ENCODE results near the gene PDZRN4. TPM values are rescaled to one million over a fixed set of nuclear protein-coding genes. Genes with fewer than 3 reads are reported as not detected.

Gene PDZRN4
- total RNA-seq, 1 experiment from 2014 or later, result not detected

DNA sequence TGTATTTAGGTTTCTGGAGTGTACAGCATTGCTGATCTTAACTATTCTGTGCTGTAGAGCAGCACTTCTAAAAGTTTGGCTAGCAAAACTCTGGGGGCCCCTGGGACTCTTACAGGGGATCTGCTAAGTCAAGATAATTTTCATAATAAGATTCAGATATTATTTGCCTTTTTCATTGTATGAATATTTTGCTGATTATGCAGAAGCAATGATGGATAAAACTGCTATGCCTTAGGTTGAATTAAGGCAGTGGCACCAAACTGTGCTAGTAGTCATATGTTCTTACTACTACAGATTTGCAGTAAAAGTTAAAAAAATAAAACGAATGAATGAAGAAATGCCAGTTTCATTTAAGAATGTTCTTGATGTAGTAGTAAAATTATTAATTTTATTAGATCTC, 160.1 kb downstream of the PDZRN4 start:
- Histone ChIP-seq H3K9me3 (no peaks in the 10 kb centered on the region), H3K27me3 (replicated peaks; ENCODE audit: control insufficient read depth, insufficient read depth, low read length) (no peaks in the 10 kb centered on the region), H3K4me3 (ENCODE audit: low read depth, low read length) (no peak overlapping the region), H3K4me1 (no peaks in the 10 kb centered on the region), H3K36me3 (ENCODE audit: control insufficient read depth, insufficient read depth, low read length) (no peaks in the 10 kb centered on the region)
- TF ChIP-seq, protein P1, sequence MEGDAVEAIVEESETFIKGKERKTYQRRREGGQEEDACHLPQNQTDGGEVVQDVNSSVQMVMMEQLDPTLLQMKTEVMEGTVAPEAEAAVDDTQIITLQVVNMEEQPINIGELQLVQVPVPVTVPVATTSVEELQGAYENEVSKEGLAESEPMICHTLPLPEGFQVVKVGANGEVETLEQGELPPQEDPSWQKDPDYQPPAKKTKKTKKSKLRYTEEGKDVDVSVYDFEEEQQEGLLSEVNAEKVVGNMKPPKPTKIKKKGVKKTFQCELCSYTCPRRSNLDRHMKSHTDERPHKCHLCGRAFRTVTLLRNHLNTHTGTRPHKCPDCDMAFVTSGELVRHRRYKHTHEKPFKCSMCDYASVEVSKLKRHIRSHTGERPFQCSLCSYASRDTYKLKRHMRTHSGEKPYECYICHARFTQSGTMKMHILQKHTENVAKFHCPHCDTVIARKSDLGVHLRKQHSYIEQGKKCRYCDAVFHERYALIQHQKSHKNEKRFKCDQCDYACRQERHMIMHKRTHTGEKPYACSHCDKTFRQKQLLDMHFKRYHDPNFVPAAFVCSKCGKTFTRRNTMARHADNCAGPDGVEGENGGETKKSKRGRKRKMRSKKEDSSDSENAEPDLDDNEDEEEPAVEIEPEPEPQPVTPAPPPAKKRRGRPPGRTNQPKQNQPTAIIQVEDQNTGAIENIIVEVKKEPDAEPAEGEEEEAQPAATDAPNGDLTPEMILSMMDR (IDR thresholded peaks at IDR 0.05; ENCODE audit: insufficient read depth in 1 of 2, low read depth in 1 of 2, low read length in 1 of 2, severe bottlenecking in 1 of 2, unreplicated experiment in 1 of 2), result no peak
- Mint-ChIP-seq H3K36me3 (ENCODE audit: insufficient read depth, unreplicated experiment) (no peaks in the 10 kb centered on the region), H3K9me3 (ENCODE audit: unreplicated experiment) (peaks cover 11% of the 10 kb centered on the region), H3K27me3 (ENCODE audit: insufficient read depth, unreplicated experiment) (no peaks in the 10 kb centered on the region), H3K4me1 (ENCODE audit: low read depth, unreplicated experiment) (no peaks in the 10 kb centered on the region), H3K27ac (ENCODE audit: unreplicated experiment) (no peak overlapping the region), H3K4me3 (ENCODE audit: unreplicated experiment) (no peak overlapping the region)
- ChIA-PET POLR2A (no interaction called here), CTCF (no interaction called here)
- intact Hi-C loops (cut with micrococcal nuclease; ENCODE audit: unreplicated experiment), result no loop called here
- no TSS peak for BruUV-seq (replicated peaks)
- DNase-seq, result no peak

DNA sequence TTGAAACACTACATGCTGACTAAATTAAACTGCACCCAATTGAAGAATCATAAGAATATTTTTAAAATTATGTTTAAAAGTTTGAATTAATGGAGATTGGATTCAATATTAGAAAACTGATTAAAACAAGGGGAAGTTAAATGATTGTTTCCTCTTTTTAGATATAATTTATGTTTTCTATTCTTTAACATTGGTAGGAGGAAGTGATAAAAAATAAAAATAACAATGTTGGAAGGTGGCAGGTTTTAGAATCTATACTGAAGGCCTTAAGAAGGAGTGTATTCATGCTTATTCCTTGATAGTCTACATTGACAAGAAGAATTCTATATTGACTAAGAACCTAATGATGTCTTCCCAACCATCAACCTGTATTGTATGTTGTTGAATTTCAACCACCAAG, 168.1 kb downstream of the PDZRN4 start:
- POLR2A ChIA-PET, result no interaction called here
- H3K27ac Mint-ChIP-seq (ENCODE audit: unreplicated experiment), result no peak overlapping the region
- peaks cover 6% of the 10 kb centered on the region for H3K9me3 Mint-ChIP-seq (ENCODE audit: unreplicated experiment)
- no TSS peak for BruUV-seq (replicated peaks)
- H3K36me3 ChIP-seq (ENCODE audit: control insufficient read depth, insufficient read depth, low read length), result no peaks in the 10 kb centered on the region
- no peaks in the 10 kb centered on the region for H3K4me1 Mint-ChIP-seq (ENCODE audit: low read depth, unreplicated experiment)
- H3K27me3 Mint-ChIP-seq (ENCODE audit: insufficient read depth, unreplicated experiment), result no peaks in the 10 kb centered on the region
- H3K36me3 Mint-ChIP-seq (ENCODE audit: insufficient read depth, unreplicated experiment), result no peaks in the 10 kb centered on the region
- CTCF ChIA-PET, result no interaction called here
- no peaks in the 10 kb centered on the region for H3K9me3 ChIP-seq
- H3K27me3 ChIP-seq (replicated peaks; ENCODE audit: control insufficient read depth, insufficient read depth, low read length), result no peaks in the 10 kb centered on the region
- TF ChIP-seq, protein P1 (IDR thresholded peaks at IDR 0.05; ENCODE audit: insufficient read depth in 1 of 2, low read depth in 1 of 2, low read length in 1 of 2, severe bottlenecking in 1 of 2, unreplicated experiment in 1 of 2), result no peak
- no peaks in the 10 kb centered on the region for H3K4me1 ChIP-seq
- no peak for DNase-seq
- no peak overlapping the region for H3K4me3 ChIP-seq (ENCODE audit: low read depth, low read length)
- intact Hi-C loops (cut with micrococcal nuclease; ENCODE audit: unreplicated experiment), result no loop called here
- no peak overlapping the region for H3K4me3 Mint-ChIP-seq (ENCODE audit: unreplicated experiment)

DNA sequence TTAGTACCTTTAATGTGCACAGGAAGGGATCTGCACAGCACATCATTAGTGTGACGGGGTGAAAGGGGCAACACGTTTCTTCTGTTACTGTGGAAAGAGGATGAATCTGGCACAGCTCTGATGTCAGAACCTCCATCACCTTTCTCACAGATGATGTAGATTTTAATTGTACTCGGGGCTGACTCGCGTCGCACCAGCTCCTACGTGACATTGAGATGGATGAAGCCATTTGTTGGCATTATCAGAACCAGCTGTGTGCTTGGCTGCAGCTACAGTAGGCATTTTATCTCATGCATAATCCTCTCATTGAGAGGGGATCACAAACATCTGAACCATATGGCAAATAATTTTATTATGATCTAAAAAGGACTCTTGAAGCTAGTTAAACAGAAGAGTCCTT, 173.6 kb downstream of the PDZRN4 start:
- H3K27me3 ChIP-seq (replicated peaks; ENCODE audit: control insufficient read depth, insufficient read depth, low read length), result no peaks in the 10 kb centered on the region
- TF ChIP-seq, protein P1 (IDR thresholded peaks at IDR 0.05; ENCODE audit: insufficient read depth in 1 of 2, low read depth in 1 of 2, low read length in 1 of 2, severe bottlenecking in 1 of 2, unreplicated experiment in 1 of 2), result no peak
- no peaks in the 10 kb centered on the region for H3K9me3 ChIP-seq
- Mint-ChIP-seq H3K9me3 (ENCODE audit: unreplicated experiment) (no peaks in the 10 kb centered on the region), H3K4me3 (ENCODE audit: unreplicated experiment) (no peak overlapping the region), H3K27ac (ENCODE audit: unreplicated experiment) (no peak overlapping the region), H3K36me3 (ENCODE audit: insufficient read depth, unreplicated experiment) (no peaks in the 10 kb centered on the region), H3K27me3 (ENCODE audit: insufficient read depth, unreplicated experiment) (no peaks in the 10 kb centered on the region), H3K4me1 (ENCODE audit: low read depth, unreplicated experiment) (no peaks in the 10 kb centered on the region)
- DNase-seq, result no peak
- CTCF ChIA-PET, result no interaction called here
- BruUV-seq (replicated peaks), result no TSS peak
- intact Hi-C loops (cut with micrococcal nuclease; ENCODE audit: unreplicated experiment), result no loop called here
- POLR2A ChIA-PET, result no interaction called here
- no peak overlapping the region for H3K4me3 ChIP-seq (ENCODE audit: low read depth, low read length)
- H3K36me3 ChIP-seq (ENCODE audit: control insufficient read depth, insufficient read depth, low read length), result no peaks in the 10 kb centered on the region
- H3K4me1 ChIP-seq, result no peaks in the 10 kb centered on the region

Data from Caco-2 (cell line).